Fibroblast of the aortic adventitia (primary cell): ENCODE results near the gene FBXW5. TPM values are rescaled to one million over a fixed set of nuclear protein-coding genes. Genes with fewer than 3 reads are reported as not detected.

ENCODE experiments used
- DNase-seq: peaks from one replicate; pipeline ENCODE4 v3.0.0-alpha.2; 2010; ENCODE audit warnings: low read depth
- H3K4me3 ChIP-seq: 2 replicates; pipeline ENCODE4 v1.5.1; 2011; ENCODE audit warnings: low read depth, mild to moderate bottlenecking, control low read depth, low read length, moderate library complexity
- total RNA-seq: library from RNA; depleted of rRNA; stranded (reverse); fragments of >200 nt; gene quantifications from 2 replicates; pipeline ENCODE4 v1.2.3, GENCODE V29; 2012; ENCODE audit warnings: low replicate concordance
- TF ChIP-seq, protein P1 (sequence below): IDR thresholded peaks from 2 replicates; pipeline ENCODE4 v1.5.1; 2011; ENCODE audit warnings: mild to moderate bottlenecking, low read length, control low read depth, inconsistent platforms; ENCODE audit not compliant: insufficient read depth

The FBXW5 gene
- total RNA-seq, 1 donor = 139 TPM

DNA sequence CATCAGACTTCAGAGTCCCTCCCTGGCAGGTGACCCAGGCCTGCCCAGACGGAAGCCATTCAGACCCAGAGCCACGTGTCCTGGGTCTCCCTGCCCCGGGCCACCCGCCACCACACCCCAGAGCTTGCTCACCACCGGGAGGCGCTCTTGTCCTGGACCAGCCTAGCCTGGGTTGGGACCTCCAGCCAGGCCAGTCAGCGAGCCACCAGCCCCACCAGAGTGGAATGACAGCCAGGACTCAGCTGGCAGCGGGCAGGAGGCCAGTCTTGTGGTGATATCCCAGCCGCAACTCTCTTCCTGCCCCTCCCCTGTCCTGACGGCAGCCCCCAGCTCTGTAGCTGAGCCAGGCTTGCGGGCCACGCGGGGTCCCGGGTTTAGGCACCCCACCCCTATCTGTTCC is 31.1 kb upstream of the FBXW5 start:
- TF ChIP-seq, protein P1, sequence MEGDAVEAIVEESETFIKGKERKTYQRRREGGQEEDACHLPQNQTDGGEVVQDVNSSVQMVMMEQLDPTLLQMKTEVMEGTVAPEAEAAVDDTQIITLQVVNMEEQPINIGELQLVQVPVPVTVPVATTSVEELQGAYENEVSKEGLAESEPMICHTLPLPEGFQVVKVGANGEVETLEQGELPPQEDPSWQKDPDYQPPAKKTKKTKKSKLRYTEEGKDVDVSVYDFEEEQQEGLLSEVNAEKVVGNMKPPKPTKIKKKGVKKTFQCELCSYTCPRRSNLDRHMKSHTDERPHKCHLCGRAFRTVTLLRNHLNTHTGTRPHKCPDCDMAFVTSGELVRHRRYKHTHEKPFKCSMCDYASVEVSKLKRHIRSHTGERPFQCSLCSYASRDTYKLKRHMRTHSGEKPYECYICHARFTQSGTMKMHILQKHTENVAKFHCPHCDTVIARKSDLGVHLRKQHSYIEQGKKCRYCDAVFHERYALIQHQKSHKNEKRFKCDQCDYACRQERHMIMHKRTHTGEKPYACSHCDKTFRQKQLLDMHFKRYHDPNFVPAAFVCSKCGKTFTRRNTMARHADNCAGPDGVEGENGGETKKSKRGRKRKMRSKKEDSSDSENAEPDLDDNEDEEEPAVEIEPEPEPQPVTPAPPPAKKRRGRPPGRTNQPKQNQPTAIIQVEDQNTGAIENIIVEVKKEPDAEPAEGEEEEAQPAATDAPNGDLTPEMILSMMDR = no peak
- no peak for DNase-seq
- H3K4me3 ChIP-seq = no peak overlapping the region

DNA sequence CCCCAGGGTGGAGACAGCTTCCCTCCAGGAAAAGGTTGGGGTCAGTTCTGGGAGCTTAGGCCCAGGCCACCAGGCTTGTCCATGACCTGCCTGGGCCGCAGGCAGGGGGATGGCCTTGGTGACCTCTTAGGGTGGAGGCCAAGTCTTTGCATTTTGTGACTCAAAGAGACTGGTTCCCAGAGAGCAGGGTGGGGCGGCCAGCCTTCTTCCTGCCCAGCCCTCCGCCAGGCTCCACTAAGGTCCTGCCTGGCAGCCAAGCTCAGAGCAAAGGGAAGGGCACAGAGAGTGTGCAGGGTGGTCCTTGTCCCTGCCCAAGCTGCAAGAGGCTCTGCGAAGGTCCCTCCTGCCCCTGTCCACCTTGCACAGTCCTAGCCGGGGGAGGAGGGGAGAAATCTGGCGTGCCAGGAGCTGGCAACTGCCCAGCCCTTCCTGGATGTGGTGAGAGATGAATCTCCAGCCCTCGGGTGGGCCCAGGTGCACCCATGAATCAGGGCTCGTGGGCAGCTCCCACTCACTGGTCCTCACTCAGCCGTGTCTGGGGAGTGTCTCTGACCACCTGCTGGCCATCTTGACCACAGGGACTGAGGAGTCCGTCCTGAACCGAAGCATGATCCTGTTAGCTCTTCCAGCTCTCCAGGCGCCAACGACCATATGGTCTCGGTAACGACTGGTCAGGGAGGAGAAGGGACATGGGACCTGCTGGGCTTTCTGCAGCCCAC is 30.4 kb upstream of the FBXW5 start:
- TF ChIP-seq, protein P1 = no peak
- DNase-seq = no peak
- H3K4me3 ChIP-seq = no peak overlapping the region

DNA sequence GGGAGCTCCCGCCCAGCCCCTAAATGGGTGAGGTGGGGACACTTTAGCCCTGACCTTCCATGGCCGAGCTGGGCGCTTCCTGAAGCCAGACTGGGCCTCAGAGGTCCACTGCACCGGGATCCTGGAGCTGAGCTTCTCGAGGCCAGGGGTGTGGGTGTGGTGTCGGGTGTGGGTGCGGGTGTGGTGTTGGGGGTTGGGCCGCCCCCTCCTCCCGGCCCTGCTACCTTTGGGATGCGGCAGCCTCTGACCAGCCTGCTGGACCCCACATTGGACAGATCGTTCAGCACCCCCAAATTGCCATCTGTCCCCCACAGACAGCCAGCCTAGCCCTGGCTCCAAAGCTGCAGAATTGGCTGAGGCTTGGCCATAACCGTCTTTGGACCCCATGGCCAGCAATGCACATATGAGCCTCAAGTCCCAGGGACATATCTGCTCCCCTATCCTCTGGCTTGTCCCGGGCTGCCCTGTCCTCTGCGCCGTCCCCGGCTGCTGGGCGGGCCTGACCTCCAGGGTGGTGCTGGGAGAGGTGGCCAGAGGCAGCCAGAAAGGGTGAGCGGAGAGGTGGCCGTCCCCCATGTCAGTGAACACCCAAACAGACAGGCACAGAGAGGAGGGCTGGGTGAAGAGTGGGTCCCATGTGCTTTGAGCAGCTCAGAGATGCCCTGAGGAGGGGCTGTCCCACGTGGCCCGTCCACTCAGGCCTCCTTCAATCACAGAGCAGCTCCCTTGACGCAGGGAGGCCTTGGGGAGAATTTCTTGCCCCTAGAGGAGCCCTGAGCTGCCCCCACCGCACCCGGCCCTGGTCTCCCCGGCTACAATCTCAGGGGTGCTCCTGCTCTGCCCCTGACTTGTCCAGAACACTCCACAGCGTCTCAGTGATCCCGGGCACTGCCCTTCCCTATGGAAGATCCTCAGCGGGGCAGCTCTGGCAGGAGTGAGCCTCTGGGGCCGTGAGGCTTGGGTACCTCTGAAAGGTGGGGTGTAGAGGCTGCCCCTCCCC is 29.4 kb upstream of the FBXW5 start:
- DNase-seq = no peak
- H3K4me3 ChIP-seq = no peak overlapping the region
- TF ChIP-seq, protein P1 = no peak

DNA sequence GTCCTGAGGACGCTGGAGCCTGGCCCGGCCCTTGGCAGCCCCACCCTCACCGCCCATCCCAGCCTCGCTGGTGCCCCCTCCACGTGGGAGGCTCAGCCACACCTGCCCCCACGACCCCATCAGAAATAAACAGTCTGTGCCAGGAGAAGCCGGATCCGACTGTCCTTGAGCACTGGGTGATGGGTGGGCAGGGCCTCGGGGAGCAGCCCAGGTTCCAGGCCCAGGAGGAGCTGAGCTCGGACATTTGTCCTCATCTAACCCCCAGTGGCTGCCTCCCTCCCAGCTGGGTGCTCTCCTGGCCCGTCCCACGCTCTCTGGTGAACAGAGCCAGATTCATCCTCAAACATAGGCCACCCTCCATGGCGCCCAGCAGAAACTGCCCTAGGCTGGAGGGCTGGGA is 28.2 kb upstream of the FBXW5 start:
- TF ChIP-seq, protein P1 = no peak
- DNase-seq = no peak
- H3K4me3 ChIP-seq = no peak overlapping the region

DNA sequence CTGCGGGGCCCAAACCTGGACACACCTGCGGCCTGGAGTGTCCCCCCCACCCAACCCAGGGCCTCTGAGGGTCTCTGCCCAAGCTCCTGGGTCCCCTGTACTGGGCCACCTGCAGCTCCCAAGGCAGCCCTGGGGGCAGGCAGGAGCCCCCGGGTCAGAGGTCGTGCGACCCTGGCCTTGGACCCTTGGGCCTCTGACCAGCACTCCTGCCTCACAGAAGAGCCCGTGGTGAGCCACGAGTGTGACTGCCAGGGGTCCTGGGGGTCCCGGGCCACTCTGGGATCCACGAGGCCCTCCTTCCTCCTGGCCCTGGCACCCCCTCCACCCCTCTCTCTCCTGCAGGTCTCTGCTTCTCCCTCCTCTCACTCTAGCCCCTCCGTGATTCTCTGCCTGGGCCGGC is 27.8 kb upstream of the FBXW5 start:
- no peak for DNase-seq
- no peak overlapping the region for H3K4me3 ChIP-seq
- TF ChIP-seq, protein P1 = no peak

DNA sequence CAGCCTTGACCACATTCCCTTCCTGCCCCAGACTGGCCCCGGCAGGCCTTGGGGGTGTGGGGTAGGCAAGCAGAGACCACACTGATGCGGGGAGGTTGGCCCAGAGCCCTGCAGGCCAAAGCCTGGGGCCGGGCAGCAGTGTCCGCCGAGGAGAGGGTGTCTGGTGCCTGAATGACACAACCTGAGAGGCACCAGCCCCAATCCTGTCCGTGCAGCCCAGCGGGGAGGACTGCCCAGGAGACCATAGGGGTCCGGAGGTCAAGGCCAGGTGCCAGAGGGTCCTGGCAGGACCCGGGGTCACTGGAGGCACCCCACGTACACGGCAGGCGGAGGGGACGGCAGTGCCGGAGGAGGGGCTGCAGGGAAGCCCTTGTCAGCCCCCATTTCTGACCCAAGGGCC is 27.2 kb upstream of the FBXW5 start:
- no peak for DNase-seq
- TF ChIP-seq, protein P1 = no peak
- H3K4me3 ChIP-seq = no peak overlapping the region
